ENCODE results near the gene SCAF4.

SCAF4 gene

GRCh38 chr21:31629972-31630711 is 101.8 kb downstream of the SCAF4 start:
- no peak for DNase-seq

GRCh38 chr21:31624961-31625491 is 106.9 kb downstream of the SCAF4 start:
- DNase-seq = no peak

GRCh38 chr21:31624181-31624580 is 107.7 kb downstream of the SCAF4 start:
- DNase-seq = no peak

DNA sequence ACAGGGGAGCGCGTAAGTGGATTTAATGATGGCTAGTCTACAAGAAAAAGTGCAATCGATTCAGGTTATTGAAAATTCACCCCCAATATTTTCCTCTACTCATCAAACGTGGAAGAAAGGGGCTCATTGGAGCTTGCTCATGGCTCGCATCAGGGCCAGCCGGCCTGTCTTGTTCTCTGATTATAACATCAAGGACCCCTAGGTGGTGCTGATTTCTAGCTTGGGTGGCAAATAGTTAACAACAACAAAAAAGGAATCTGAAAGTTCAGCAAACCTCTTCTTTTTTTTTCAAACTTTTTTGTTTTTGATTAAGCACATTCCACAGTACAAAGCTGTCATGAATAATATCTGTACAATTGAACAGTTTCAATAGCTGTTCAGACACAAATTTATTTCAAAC is 108.3 kb downstream of the SCAF4 start:
- DNase-seq = no peak

DNA sequence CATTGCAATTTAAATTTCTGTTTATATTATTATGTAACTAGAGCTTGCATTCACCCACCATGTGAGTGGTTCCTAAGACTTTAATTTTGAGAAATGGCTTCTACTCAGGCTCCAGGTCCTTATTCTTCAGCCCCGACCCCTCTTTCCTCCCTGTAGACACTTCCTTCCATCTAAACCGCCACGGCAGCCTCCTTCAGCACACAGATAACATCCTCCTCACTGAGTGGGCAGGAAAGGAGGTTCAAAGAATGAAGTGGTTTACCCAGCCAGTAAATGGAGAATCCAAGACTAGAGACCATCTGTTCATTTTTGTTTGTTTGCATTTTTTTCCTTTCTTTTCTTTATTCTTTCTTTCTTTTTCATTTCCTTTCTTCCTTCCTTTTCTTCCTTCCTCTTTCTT is 109.5 kb downstream of the SCAF4 start:
- DNase-seq = no peak
